Activated CD4-positive, alpha-beta T cell treated with anti-CD3 and anti-CD28 coated beads, Interleukin-2, Interleukin-4, amounts not matched to agents 100 ng/mL and 50 ng/mL, durations not matched to agents 16 hours and 8 hours (primary cell): Measurements from ENCODE around the gene SCN7A.
"Not testable (repeated sequence)": the region's sequence is repeated elsewhere in the genome, so short reads cannot be mapped to it uniquely, and the experiment has no call there.

Experiments
- DNase-seq: peaks from one replicate; pipeline ENCODE4 v3.0.0-alpha.2; 2020; ENCODE audit warnings: low spot score

The SCN7A gene

GRCh38 chr2:166494140-166494624 is at the start of gene SCN7A:
TSS of gene SCN7A (minus strand) at chr2:166494249. CDS start at chr2:166477696, 16,553 bp downstream.
- DNase-seq, result no peak

- peak; percentile 67 for DNase-seq
Measured at GRCh38 chr2:166539340-166540162, 45.5 kb upstream of the SCN7A start.

GRCh38 chr2:166536111-166536510 is 42.1 kb upstream of the SCN7A start:
- DNase-seq, result no peak

GRCh38 chr2:166521155-166521554 is 27.1 kb upstream of the SCN7A start:
- no peak for DNase-seq

GRCh38 chr2:166520604-166521003 is 26.6 kb upstream of the SCN7A start:
- no peak for DNase-seq

- no peak for DNase-seq
Measured at GRCh38 chr2:166519391-166519962, 25.4 kb upstream of the SCN7A start.

GRCh38 chr2:166518634-166519390 is 24.8 kb upstream of the SCN7A start:
- DNase-seq, result no peak

- no peak for DNase-seq
Measured at GRCh38 chr2:166517533-166518061, 23.5 kb upstream of the SCN7A start.

- peak; percentile 0 for DNase-seq
Measured at GRCh38 chr2:166516712-166517303, 22.8 kb upstream of the SCN7A start.

- no peak for DNase-seq
Measured at GRCh38 chr2:166513952-166514351, 19.9 kb upstream of the SCN7A start.

- DNase-seq, result no peak
Measured at GRCh38 chr2:166499281-166499680, 5.2 kb upstream of the SCN7A start.

GRCh38 chr2:166491461-166491860 is 2.6 kb downstream of the SCN7A start:
- DNase-seq, result no peak

GRCh38 chr2:166487171-166487570 is 6.9 kb downstream of the SCN7A start:
- DNase-seq, result no peak

- no peak for DNase-seq
Measured at GRCh38 chr2:166485558-166486178, 8.4 kb downstream of the SCN7A start.

- no peak for DNase-seq
Measured at GRCh38 chr2:166472332-166472731, 21.7 kb downstream of the SCN7A start.

GRCh38 chr2:166468124-166469024 is 25.7 kb downstream of the SCN7A start:
- DNase-seq, result no peak

- DNase-seq, result no peak
Measured at GRCh38 chr2:166464187-166464586, 29.9 kb downstream of the SCN7A start.

- DNase-seq, result no peak
Measured at GRCh38 chr2:166463640-166464039, 30.4 kb downstream of the SCN7A start.

GRCh38 chr2:166458674-166459073 is 35.4 kb downstream of the SCN7A start:
- DNase-seq, result no peak

- not testable (repeated sequence) for DNase-seq
Measured at GRCh38 chr2:166455823-166456222, 38.2 kb downstream of the SCN7A start.
